ENCODE results near the gene CPA2. TPM values are rescaled to one million over a fixed set of nuclear protein-coding genes. Genes with fewer than 3 reads are reported as not detected.
"Not testable (repeated sequence)": the region's sequence is repeated elsewhere in the genome, so short reads cannot be mapped to it uniquely, and the experiment has no call there.

Gene CPA2
- total RNA-seq: not detected in 2 replicates

DNA sequence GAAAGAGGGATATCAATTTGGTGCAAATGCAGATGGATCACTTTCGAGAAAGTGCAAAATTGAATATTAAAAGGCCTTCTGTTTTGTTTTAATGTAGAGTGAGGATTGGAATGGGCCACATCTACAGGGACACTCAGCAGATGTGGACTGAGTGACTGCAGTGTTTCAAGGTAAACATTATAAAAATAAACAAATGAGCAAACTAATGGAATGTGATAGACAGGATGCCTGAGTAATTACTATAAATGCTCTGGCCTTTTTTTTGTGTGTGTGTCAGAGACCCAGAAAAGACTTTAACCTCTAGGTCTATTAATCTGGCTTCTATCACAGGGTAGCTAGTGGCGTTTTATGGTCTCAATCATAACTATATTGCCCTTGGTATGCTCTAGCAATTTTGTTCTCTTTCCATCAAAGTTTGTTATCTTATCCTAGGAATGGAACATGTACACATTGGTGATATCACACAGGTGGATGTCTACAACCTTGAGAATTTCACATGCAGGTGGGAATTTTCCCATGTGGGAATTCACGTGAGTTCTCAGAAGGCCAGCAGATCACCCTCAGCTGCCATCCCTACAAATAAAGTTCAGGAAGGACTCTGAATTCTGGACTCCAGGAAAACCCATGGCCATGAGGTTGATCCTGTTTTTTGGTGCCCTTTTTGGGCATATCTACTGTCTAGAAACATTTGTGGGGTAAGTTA lies at the start of gene CPA2:
Gene CPA2 (plus strand): TSS at position 606 of the 703 bp plus-strand sequence. CDS start 19 bp downstream, at position 625.
- intact Hi-C loops (cut with micrococcal nuclease): no loop called here

DNA sequence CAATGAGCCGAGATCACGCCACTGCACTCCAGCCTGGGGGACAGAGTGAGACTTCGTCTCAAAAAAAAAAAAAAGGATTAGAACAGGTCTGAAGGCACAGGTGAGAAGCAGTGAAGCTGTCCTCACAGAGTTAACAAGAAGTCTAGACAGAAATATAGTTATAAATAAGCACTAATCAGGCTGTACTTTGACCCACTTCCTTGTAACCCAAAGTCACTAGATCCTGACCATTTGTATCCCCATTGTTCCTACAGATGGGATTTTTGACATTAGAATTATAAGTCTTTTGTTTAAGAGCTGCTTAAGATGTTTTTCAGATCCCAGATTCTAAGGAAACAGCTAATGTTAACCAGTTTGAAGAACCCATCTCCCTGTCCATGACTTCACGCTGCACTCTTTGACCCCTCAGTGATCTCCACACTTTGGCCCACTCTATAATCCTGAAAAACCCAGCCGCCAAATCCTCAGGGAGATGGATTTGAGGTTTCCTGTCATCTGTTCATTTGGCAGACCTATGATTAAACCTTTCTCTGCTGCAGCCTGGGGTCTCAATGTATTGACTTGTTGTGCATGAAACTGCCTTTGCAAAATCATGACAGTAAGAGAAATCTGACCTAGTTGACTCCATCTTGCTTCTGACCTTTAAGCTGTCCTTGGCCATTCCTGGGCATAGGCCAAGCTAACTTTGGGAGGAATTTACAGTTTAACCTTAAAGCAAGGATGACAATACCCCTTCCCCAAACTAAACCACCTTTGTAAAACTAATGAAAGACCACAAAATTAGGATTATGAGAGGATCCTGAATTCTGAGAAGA lies 47.6 kb upstream of the CPA2 start:
- intact Hi-C loops (cut with micrococcal nuclease): no loop called here

DNA sequence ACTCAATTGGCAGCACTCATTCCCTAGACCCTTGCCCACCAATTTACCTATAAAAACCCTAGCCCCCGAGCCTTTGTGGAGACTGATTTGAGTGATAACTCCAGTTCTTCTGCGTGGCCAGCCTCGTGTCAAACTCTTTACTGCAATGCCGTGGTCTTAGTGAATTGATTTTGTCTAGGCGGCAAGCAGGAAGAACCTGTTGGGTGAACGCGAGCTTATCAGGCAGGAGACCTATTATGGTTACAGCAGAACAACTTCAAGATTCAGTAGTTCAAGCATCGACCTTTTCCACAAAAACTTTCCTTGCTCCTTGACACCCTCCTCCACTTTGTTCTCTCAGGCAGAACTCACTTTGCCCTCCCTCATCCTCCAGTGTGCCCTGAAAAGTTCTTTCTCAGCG lies 46.8 kb upstream of the CPA2 start:
- intact Hi-C loops (cut with micrococcal nuclease): no loop called here

DNA sequence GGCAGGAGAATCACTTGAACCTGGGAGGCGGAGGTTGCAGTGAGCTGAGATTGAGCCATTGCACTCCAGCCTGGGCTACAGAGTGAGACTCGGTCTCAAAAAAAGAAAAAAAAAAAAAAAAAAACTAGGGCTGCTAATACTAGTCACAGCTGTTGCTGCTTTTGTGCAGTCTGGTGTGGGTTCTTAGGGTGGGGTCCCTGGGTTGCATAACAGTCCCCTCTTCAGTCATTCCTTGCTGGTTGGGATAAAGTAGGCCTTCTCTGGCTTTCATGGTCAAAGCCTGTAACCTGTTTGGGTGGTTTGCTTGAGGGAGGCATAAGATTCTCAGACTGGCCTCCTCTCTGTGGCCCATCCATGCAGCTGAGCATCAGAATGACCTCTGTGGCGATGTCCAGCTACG lies 44.9 kb upstream of the CPA2 start:
- intact Hi-C loops (cut with micrococcal nuclease): no loop called here

DNA sequence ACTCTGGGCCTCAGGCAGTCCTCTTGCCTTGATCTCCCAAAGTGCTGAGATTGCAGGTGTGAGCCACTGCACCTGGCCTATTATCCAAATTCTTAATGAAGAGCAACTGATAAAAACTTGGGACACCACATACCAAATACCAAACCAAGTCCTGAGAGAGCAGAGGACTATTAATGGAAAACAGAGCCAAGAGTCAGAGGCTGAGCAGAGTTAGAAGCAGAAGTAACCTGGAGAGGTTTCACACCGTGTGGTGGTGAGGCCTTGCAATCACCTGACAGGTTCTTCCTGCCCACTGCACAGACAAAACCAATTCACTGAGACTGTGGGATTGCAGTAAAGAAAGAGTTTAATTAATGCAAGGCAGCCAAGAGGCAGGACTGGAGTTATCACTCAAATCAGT lies 43.0 kb upstream of the CPA2 start:
- intact Hi-C loops (cut with micrococcal nuclease): no loop called here

DNA sequence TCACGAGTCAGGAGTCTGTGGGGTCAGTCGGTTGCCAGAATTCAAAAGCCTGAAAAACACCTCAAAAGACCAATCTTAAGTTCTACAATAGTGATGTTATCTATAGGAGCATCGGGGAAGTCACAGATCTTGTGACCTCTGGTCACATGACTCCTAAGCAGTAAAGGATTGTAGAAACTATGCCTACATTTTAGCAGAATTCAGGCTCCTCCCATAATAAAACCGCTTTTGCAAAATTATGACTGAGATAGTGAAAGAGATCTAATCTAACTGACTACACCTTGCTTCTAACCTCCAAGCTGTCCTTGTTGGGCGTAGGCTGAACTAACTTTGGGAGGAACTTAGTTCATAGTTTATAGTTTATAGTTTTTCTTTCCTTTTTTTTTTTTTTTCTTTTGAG lies 42.5 kb upstream of the CPA2 start:
- intact Hi-C loops (cut with micrococcal nuclease): no loop called here

DNA sequence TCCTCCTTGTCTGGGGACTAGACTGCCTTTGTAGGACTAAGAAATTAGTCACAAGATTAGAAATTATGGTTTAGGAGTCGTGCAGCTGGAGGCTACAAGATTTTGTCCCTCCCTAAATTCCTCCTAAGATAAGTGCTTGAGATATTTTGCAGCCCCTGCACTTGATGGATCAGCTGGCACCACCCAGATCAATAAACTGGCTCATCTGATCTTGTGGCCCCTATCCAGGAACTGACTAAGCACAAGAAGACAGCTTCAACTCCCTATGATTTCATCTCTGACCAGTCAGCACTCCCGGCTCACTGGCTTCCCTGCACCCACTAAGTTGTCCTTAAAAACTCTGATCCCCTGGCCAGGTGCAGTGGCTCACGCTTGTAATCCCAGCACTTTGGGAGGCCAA lies 41.7 kb upstream of the CPA2 start:
- intact Hi-C loops (cut with micrococcal nuclease): not testable (repeated sequence)

DNA sequence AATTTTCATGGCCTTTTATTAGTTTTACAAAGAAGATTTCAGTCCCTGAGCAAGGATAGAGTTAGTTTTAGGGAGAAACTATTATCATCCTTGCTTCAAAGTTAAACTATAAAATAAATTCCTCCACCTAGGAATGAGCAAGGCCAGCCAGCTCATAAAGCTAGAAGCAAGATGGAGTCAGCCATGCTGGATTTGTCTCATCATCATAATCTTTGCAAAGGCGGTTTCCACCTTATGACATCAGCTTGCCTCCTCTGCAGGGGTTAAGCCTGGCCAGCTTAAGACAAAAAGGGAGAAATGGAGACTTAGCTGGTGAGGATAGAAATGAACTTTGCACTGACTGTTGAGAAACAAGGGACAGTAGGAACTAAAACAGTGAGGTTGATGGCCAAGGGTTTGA lies 40.3 kb upstream of the CPA2 start:
- intact Hi-C loops (cut with micrococcal nuclease): no loop called here

DNA sequence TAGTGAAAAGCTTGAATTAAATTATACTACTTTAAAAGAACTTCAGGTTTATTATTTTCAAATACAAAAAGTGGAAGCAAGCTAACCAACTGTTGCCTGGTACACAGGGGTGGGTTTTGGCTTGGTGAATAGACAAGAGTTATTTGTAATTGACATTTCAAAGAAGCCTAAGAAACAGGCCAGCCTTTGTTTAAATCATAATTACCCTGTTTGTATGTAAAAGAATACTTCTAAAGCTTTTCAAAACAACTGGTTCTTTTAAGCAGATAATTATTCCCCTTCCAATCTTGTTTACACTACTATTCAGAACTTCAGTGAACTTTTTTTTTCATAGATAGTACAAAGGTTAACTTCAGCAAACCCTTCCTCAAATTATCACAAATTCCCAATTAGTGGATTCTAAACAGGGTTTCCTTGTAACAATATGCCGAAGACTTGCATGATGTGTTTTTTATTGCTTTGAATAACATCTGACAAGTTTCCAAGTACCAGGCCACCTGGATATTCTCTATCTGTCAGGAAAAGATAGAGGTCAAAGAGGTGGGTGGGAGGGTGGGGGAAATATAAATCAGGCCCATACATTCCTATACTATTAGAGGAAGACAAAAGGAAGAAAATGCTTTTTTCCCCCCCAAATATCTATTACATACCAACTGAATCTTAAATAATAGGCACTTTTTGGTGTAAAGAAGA lies 38.6 kb upstream of the CPA2 start:
- intact Hi-C loops (cut with micrococcal nuclease): no loop called here

DNA sequence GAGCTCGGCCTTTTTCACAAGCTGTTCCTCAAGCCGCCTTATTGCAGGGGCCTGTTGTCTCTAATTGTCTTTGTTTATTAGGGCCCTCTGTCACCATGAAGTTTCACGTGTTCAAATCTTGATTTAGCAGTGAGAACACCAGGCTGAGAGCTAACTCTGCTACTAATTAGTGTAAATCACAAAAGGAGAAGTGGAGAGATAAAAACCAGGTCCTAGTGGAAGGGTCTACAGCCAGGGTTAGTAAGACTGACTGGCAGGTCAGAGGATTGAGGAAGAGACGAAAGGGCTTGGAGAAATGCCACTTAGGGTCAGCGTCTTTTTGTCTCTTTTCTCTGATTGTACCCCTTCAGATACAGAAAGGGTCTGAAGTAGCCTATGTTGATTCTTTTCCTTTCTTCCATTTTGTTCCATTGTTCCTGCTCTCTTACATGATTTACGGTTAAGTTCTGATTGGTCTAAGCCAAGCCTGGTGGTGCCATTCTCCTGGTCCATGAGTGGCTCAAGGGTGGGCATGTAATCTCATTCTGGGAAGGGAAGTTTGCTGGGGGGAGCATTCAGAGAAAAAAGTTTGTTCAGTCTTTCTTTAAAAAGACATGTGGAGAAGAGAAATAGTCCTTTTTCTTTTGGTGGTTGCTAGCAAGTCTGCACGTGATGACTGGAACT lies 37.7 kb upstream of the CPA2 start:
- intact Hi-C loops (cut with micrococcal nuclease): no loop called here

DNA sequence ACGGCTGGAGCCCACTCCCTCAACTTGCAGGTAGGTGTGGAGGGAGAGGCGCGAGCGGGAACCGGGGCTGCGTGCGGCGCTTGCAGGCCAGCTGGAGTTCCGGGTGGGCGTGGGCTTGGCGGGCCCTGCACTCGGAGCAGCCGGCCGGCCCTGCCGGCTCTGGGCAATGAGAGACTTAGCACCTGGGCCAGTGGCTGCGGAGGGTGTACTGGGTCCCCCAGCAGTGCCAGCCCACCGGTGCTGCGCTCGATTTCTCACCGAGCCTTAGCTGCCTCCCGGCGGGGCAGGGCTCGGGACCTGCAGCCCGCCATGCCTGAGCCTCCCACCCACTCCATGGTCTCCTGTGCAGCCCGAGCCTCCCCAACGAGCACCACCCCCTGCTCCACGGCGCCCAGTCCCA lies 36.7 kb upstream of the CPA2 start:
- intact Hi-C loops (cut with micrococcal nuclease): not testable (repeated sequence)

DNA sequence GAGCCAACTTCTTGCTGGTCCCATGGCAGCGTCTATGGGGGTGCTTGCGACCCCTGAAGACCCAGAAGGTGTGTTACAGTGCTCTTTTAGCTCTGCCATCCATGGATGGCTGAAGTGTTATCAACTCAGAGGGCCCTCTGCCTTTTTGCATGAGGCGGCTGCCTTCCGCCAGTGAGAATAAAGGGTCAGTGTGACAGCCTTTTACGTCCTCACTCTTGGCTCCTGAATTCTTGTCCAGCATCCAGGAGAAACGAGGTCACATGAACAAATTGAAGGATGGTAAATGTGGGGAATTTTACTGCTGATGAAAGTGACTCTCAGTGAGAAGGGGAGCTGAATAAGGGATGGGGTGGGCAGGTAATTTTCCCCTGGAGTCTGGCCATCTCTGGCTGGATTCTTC lies 34.9 kb upstream of the CPA2 start:
- intact Hi-C loops (cut with micrococcal nuclease): no loop called here

DNA sequence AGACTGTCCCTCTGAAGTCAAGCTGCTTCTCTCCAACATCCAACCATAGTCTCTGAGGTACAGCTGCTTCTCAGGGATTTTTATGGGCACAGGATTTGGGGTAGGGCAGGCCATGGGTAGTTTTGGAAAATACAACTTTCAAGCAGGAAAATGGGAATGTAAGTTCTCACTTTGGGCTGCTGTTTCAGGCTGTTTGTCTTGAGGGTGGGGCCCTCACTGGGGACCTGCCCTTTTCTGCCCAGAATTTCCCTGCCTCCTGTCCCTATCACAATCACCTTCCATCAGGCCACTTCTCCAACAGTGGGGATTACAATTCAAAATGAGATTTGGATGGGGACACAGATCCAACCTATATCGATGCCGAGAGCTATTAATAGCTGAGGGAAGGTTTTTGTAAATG lies 34.5 kb upstream of the CPA2 start:
- intact Hi-C loops (cut with micrococcal nuclease): no loop called here

DNA sequence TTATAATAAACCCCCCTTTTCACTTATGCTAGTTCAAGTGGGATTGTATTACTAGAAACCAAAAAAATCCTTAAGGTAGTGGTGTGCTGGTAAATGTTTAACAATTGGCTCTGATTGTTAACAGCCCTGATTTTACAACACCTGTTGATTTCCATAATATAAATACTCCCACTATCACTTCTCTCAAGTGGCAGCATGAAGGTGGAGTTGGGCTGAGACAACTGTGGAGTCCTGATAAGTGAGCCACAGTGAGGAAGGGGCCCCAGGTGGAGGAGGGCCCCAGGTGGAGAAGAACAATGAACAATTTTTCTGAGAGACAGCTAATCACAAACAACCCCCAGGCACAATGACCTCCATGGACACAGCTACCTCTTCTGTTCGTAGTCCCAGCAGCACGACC lies 32.6 kb upstream of the CPA2 start:
- intact Hi-C loops (cut with micrococcal nuclease): no loop called here

DNA sequence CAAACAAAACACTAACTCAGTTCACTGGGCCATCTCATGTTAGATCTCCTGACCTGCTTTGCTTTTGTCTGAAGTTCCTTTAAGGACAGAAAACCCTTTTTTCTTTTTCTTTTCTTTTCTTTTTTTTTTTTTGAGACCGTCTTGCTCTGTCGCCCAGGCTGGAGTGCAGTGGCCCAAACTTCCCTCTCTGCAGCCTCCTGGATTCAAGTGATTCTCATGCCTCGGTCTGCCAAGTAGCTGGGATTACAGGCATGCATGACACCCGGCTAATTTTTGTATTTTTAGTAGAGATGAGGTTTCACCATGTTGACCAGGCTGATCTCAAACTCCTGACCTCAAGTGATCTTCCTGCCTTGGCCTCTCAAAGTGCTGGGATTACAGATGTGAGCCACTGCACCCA lies 30.3 kb upstream of the CPA2 start:
- intact Hi-C loops (cut with micrococcal nuclease): not testable (repeated sequence)

DNA sequence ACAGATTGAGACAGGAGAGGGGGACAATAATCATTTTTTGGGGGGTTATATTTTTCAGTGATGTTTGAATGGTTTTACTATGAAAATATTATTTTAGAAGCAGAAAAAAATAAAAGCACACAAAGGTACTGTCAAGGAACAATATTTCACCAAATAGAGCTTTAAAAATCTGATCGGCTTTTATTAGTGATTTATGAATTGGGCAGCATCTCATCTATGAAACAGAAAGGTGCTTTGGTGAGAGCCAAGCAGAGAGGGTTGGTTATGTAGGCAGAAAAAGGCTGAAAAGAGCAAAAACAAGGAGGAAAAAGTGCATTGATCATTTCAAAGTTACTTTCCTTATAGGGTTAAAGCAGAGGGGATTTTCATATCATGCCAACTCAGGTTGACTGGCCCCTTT lies 26.4 kb upstream of the CPA2 start:
- intact Hi-C loops (cut with micrococcal nuclease): no loop called here

DNA sequence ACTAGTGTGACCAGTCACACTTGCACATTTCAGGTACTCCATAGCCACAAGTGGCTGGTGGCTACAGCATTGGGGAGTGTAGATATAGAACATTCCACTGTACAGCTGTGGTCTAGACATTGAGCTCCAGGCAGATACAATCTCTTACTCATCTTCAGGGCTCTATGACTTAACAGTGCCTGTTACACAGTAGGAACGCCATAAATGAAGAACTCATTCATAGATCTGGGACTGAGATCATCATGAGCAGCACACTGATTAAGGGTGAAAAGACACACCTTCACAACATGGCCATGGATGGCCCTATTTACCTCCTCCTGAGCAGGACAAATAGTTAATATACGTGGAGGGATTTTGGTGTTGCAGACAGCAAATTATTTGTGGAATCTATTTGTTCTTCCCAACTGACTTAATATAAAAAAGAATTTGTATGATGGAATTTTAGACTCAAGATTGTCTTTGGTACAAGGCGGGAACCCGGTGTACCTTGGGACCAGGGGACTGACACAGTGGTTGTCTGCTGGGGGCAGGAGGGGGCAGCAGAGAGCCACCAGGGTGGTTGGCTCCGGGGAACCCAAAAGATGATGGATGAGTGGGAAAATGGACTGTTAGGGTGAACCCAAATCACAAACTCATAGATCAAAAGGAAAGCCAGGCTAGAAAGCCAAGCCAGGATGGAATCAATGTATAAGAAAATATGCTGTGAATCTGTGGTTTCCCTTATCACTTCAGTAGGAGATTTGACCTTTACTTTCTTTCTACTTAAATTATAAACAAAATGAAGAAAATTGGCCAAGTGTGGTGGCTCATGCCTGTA lies 24.3 kb upstream of the CPA2 start:
- intact Hi-C loops (cut with micrococcal nuclease): loop anchor here (1.0 to 2.0 kb wide), 3 partner anchors 319 to 590 kb away; no protein-coding TSS in a partner anchor

DNA sequence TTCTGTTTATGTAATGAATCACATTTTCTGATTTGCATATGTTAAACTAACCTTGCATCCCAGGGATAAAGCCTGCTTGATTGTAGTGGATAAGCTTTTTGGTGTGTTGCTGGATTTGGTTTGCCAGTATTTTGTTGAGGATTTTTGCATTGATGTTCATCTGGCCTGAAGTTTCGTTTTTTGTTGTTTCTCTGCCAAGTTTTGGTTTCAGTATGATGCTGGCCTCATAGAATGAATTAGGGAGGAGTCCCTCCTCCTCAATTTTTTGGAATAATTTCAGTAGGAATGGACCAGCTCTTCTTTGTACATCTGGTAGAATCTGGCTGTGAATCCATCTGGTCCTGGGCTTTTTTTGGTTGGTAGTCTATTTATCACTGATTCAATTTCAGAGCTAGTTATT lies 23.2 kb upstream of the CPA2 start:
- intact Hi-C loops (cut with micrococcal nuclease): loop anchor here (2.0 kb wide), 1 partner anchor 589 kb away; no protein-coding TSS in a partner anchor

DNA sequence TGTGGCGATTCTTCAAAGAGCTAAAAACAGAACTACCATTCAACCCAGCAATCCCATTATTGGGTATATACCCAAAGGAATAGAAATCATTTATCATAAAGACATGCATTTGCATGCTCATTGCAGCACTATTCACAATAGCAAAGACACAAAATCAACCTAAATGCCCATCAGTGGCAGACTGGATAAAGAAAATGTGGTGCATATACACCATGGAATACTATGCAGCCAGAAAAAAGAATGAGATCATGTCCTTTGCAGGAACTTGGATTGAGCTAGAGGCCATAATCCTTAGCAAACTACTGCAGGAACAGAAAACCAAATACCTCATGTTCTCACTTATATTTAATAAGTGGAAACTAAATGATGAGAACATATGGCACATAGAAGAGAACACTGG lies 20.2 kb upstream of the CPA2 start:
- intact Hi-C loops (cut with micrococcal nuclease): not testable (repeated sequence)

DNA sequence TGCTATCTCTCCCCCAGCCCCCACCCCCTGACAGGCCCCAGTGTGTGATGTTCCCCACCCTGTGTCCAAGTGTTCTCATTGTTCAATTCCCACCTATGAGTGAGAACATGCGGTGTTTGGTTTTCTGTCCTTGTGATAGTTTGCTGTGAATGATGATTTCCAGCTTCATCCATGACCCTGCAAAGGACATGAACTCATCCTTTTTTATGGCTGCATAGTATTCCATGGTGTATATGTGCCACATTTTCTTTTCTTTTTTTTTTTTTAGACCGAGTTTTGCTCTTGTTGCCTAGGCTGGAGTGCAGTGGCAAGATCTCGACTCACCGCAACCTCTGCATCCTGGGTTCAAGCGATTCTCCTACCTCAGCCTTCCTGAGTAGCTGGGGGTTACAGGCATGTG lies 17.8 kb upstream of the CPA2 start:
- intact Hi-C loops (cut with micrococcal nuclease): not testable (repeated sequence)

DNA sequence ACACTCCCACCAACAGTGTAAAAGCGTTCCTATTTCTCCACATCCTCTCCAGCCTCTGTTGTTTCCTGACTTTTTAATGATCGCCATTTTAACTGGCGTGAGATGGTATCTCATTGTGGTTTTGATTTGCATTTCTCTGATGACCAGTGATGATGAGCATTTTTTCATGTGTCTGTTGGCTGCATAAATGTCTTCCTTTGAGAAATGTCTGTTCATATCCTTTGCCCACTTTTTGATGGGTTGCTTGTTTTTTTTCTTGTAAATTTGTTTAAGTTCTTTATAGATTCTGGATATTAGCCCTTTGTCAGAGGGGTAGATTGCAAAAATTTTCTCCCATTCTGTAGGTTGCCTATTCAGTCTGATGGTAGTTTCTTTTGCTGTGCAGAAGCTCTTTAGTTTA lies 17.0 kb upstream of the CPA2 start:
- intact Hi-C loops (cut with micrococcal nuclease): not testable (repeated sequence)

Data from T-helper 2 cell treated with Interferon-gamma antibody and Interleukin-4, amounts not matched to agents 100 ng/mL and 5 ng/mL, for 36 hours (primary cell).